Measurements from ENCODE around the gene TSHZ2. TPM values are rescaled to one million over a fixed set of nuclear protein-coding genes. Genes with fewer than 3 reads are reported as not detected.

The TSHZ2 gene
- total RNA-seq, 2 experiments from 2014 or later: 34.1 to 37.8 TPM

DNA sequence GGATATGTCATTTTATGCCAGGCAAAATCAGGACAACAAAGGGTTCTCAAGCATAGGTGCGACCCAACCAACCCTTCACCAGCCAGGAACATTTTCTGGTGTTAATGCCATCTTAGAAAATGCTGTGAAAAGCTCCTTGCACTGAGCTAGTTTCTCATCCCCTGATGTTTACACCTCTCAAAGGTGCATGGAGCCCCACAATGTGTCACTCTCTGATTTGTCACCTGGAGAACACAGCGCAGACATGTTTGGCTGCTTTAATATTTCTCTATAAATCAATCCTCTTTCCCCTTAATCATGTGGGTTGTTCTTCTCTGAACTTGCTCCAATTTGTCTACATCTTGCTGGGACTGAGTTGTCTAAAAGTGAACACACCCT, 244.3 kb downstream of the TSHZ2 start:
- Mint-ChIP-seq H3K9me3 (peaks cover 16% of the 10 kb centered on the region), H3K27ac (peak overlapping the region; percentile 88), H3K27me3 (ENCODE audit: low read depth) (no peaks in the 10 kb centered on the region), H3K4me3 (peak overlapping the region; percentile 38), H3K4me1 (ENCODE audit: low read depth) (peaks cover 55% of the 10 kb centered on the region), H3K36me3 (ENCODE audit: low read depth) (peaks cover 17% of the 10 kb centered on the region)
- CTCF ChIA-PET: interaction anchor here (0.6 to 2.3 kb wide), 17 partner anchors 8 to 922 kb away, joined by 3 to 9 read pairs (median 3); no protein-coding TSS in a partner anchor
- intact Hi-C loops (cut with micrococcal nuclease): loop anchor here (2.0 to 10.0 kb wide), 8 partner anchors 58 to 972 kb away; no protein-coding TSS in a partner anchor
- DNase-seq: peak; percentile 52

- peak; percentile 88 for DNase-seq
- CTCF ChIA-PET: interaction anchor here (0.6 to 2.3 kb wide), 12 partner anchors 9 to 922 kb away, joined by 3 to 9 read pairs (median 4); no protein-coding TSS in a partner anchor
- peak overlapping the region; percentile 38 for H3K4me3 Mint-ChIP-seq
- peaks cover 55% of the 10 kb centered on the region for H3K4me1 Mint-ChIP-seq (ENCODE audit: low read depth)
- peaks cover 17% of the 10 kb centered on the region for H3K9me3 Mint-ChIP-seq
- intact Hi-C loops (cut with micrococcal nuclease): loop anchor here (1.0 to 10.0 kb wide), 12 partner anchors 58 to 972 kb away; no protein-coding TSS in a partner anchor
- H3K27me3 Mint-ChIP-seq (ENCODE audit: low read depth): no peaks in the 10 kb centered on the region
- peaks cover 18% of the 10 kb centered on the region for H3K36me3 Mint-ChIP-seq (ENCODE audit: low read depth)
- H3K27ac Mint-ChIP-seq: peak overlapping the region; percentile 88
Observed at GRCh38 chr20:53216856-53217576, 244.9 kb downstream of the TSHZ2 start.

DNA sequence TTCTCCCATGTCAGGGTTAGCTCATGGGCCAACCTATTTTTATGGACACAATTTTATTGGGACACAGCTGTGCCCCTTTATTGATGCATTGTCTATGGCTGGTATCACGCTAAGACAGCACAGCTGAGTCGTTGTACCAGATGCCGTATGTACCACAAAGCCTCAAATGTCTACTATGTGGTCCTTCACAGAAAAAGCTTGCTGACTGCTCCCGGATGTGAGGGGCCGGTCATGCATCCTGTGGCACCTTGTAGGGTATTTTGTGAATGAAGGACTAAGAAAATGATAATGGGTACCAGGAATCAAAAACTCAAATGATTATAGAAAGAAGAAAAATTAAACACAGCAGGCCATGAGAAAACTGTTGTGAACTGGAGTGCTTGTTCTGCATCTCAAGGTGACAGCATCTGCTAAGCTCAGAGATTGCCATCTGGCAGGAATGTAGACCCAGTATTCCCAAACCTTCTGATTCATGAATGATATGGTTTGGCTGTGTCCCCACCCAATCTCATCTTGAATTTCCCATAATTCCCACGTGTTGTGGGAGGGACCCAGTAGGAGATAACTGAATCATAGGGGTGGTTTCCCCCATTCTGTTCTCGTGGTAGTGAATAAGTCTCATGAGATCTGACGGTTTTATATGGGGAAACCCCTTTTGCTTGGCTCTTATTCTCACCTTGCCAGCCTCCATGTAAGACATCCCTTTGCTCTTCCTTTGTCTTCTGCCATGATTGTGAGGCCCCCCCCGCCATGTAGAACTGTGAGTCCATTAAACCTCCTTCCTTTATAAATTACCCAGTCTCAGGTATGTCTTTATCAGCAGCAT, 248.5 kb downstream of the TSHZ2 start:
- Mint-ChIP-seq H3K27me3 (ENCODE audit: low read depth) (no peaks in the 10 kb centered on the region), H3K27ac (peak overlapping the region; percentile 52), H3K36me3 (ENCODE audit: low read depth) (peaks cover 26% of the 10 kb centered on the region), H3K4me3 (no peak overlapping the region), H3K9me3 (peaks cover 17% of the 10 kb centered on the region), H3K4me1 (ENCODE audit: low read depth) (peaks cover 52% of the 10 kb centered on the region)
- peak; percentile 22 for DNase-seq
- intact Hi-C loops (cut with micrococcal nuclease): no loop called here
- CTCF ChIA-PET: interaction anchor here (1.1 to 2.5 kb wide), 3 partner anchors 12 to 327 kb away, joined by 3 to 17 read pairs (median 5); no protein-coding TSS in a partner anchor

- peaks cover 42% of the 10 kb centered on the region for H3K4me1 Mint-ChIP-seq (ENCODE audit: low read depth)
- intact Hi-C loops (cut with micrococcal nuclease): no loop called here
Observed at GRCh38 chr20:53221731-53222130, 249.6 kb downstream of the TSHZ2 start.

DNA sequence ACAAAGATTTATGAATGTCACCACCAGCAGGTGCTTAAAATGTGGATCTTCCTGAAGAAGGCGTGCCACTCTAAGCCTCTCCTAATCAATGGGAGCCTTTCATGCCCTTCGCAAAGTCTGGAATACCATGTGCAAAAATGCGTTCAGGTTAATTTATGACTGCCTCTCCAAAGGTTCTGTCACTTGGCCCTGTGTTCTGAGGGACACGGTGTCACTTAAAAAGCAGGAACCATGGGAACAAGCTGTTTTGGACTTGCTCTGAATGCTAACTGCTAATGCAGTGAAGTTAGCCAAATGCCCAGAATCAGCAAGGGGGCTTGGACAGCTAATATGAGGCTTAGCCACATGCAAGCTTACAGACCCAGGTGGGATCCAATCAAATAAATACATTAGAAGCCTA, 250.3 kb downstream of the TSHZ2 start:
- Mint-ChIP-seq H3K9me3 (peaks cover 17% of the 10 kb centered on the region), H3K36me3 (ENCODE audit: low read depth) (peaks cover 26% of the 10 kb centered on the region), H3K4me1 (ENCODE audit: low read depth) (peaks cover 36% of the 10 kb centered on the region), H3K4me3 (no peak overlapping the region), H3K27me3 (ENCODE audit: low read depth) (no peaks in the 10 kb centered on the region), H3K27ac (no peak overlapping the region)
- CTCF ChIA-PET: interaction anchor here (0.7 kb wide), 1 partner anchor 955 kb away, joined by 5 read pairs; no protein-coding TSS in a partner anchor
- intact Hi-C loops (cut with micrococcal nuclease): no loop called here
- DNase-seq: no peak

More at GRCh38 chr20:53221731-53222130, 249.6 kb downstream of the TSHZ2 start:
- Mint-ChIP-seq H3K36me3 (ENCODE audit: low read depth) (peaks cover 26% of the 10 kb centered on the region), H3K27ac (no peak overlapping the region), H3K27me3 (ENCODE audit: low read depth) (no peaks in the 10 kb centered on the region), H3K9me3 (peaks cover 17% of the 10 kb centered on the region), H3K4me3 (no peak overlapping the region)
- DNase-seq: no peak
- CTCF ChIA-PET: interaction anchor here (0.6 kb wide), 1 partner anchor 271 kb away, joined by 3 read pairs; no protein-coding TSS in a partner anchor

- Mint-ChIP-seq H3K4me3 (no peak overlapping the region), H3K9me3 (peaks cover 17% of the 10 kb centered on the region), H3K27ac (no peak overlapping the region), H3K4me1 (ENCODE audit: low read depth) (peaks cover 36% of the 10 kb centered on the region), H3K27me3 (ENCODE audit: low read depth) (no peaks in the 10 kb centered on the region), H3K36me3 (ENCODE audit: low read depth) (peaks cover 26% of the 10 kb centered on the region)
- no peak for DNase-seq
- intact Hi-C loops (cut with micrococcal nuclease): no loop called here
- CTCF ChIA-PET: interaction anchor here (0.7 kb wide), 1 partner anchor 956 kb away, joined by 5 read pairs; no protein-coding TSS in a partner anchor
Observed at GRCh38 chr20:53222932-53223331, 250.8 kb downstream of the TSHZ2 start.

DNA sequence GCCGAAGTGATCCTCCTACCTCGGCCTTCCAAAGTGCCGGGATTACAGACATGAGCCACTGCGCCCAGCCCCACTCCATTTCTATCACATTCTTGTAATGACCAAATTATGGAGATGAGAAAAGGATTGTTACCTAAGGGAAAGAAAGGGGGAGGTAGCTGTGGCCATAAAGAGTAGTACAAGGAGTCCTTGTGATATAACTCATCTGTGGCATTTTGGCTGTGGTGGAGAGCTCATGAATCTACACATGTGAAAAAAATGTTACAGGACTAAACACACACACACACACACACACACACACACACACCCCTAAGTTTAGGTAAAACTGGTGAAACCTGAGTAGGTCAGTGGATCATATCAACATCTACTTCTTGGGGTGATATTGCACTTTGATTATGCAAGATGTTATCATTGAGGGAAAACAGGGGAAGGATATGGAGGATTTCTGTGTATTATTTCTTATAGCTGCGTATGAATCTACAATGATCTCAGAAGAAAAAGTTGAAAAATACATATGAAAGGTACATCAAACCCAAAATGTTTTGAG, 251.5 kb downstream of the TSHZ2 start:
- H3K27ac Mint-ChIP-seq: no peak overlapping the region
- H3K9me3 Mint-ChIP-seq: peaks cover 17% of the 10 kb centered on the region
- DNase-seq: no peak
- CTCF ChIA-PET: no interaction called here
- no peaks in the 10 kb centered on the region for H3K27me3 Mint-ChIP-seq (ENCODE audit: low read depth)
- intact Hi-C loops (cut with micrococcal nuclease): no loop called here
- H3K36me3 Mint-ChIP-seq (ENCODE audit: low read depth): peaks cover 26% of the 10 kb centered on the region
- H3K4me1 Mint-ChIP-seq (ENCODE audit: low read depth): peaks cover 31% of the 10 kb centered on the region
- no peak overlapping the region for H3K4me3 Mint-ChIP-seq

DNA sequence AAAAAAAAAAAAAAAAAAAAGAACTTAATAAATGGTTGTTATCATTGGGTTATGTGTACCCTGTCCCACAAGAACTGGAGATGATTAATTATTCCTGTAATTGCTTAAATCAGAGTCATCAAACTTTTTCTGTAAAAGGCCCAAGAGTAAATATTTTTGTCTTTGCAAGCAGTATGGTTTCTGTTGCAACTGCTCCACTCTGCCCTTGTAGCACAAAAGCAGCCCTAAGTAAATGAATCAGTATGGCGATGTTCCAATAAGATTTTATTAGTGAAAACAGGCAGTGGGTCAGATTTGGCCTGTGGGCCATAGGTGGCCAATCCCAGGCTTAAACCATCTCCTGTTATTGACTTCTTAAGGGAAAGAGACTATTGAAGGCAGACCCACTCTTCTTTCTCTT, 252.7 kb downstream of the TSHZ2 start:
- H3K36me3 Mint-ChIP-seq (ENCODE audit: low read depth): peaks cover 21% of the 10 kb centered on the region
- peaks cover 30% of the 10 kb centered on the region for H3K4me1 Mint-ChIP-seq (ENCODE audit: low read depth)
- H3K4me3 Mint-ChIP-seq: no peak overlapping the region
- H3K27ac Mint-ChIP-seq: no peak overlapping the region
- H3K27me3 Mint-ChIP-seq (ENCODE audit: low read depth): no peaks in the 10 kb centered on the region
- intact Hi-C loops (cut with micrococcal nuclease): no loop called here
- peaks cover 15% of the 10 kb centered on the region for H3K9me3 Mint-ChIP-seq
- no peak for DNase-seq
- CTCF ChIA-PET: no interaction called here

DNA sequence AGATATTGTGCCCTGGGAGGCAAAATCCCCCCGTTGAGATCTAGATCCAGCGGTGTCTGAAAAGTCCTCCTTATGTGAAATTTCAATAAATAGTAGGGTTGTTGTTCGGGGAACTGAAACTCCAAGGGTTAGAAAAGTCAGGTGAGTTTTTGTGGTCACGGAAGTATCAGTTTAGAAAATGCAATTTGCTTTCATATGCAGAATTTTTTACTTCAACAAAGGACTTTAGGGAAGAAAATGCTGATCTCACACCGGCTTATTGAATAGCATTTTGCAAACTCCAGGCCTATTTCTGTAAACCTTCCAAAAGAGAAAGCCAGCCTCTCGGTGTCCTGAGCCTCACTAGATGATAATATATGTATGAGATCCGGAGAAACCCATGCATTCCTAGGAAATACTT, 254.7 kb downstream of the TSHZ2 start:
- H3K4me3 Mint-ChIP-seq: no peak overlapping the region
- H3K4me1 Mint-ChIP-seq (ENCODE audit: low read depth): peaks cover 15% of the 10 kb centered on the region
- intact Hi-C loops (cut with micrococcal nuclease): no loop called here
- H3K9me3 Mint-ChIP-seq: no peaks in the 10 kb centered on the region
- CTCF ChIA-PET: interaction anchor here (1.1 kb wide), 1 partner anchor 11 kb away, joined by 3 read pairs; no protein-coding TSS in a partner anchor
- no peak for DNase-seq
- no peak overlapping the region for H3K27ac Mint-ChIP-seq
- peaks cover 11% of the 10 kb centered on the region for H3K36me3 Mint-ChIP-seq (ENCODE audit: low read depth)
- H3K27me3 Mint-ChIP-seq (ENCODE audit: low read depth): no peaks in the 10 kb centered on the region

- Mint-ChIP-seq H3K27ac (no peak overlapping the region), H3K9me3 (no peaks in the 10 kb centered on the region), H3K36me3 (ENCODE audit: low read depth) (peaks cover 7% of the 10 kb centered on the region), H3K4me1 (ENCODE audit: low read depth) (peaks cover 15% of the 10 kb centered on the region), H3K4me3 (no peak overlapping the region), H3K27me3 (ENCODE audit: low read depth) (no peaks in the 10 kb centered on the region)
- intact Hi-C loops (cut with micrococcal nuclease): no loop called here
- no peak for DNase-seq
- CTCF ChIA-PET: no interaction called here
Observed at GRCh38 chr20:53227523-53227922, 255.4 kb downstream of the TSHZ2 start.

GRCh38 chr20:53231061-53231460, 258.9 kb downstream of the TSHZ2 start:
- H3K27ac Mint-ChIP-seq: no peak overlapping the region
- CTCF ChIA-PET: no interaction called here
- no peak for DNase-seq
- peaks cover 9% of the 10 kb centered on the region for H3K36me3 Mint-ChIP-seq (ENCODE audit: low read depth)
- H3K4me1 Mint-ChIP-seq (ENCODE audit: low read depth): peaks cover 3% of the 10 kb centered on the region
- intact Hi-C loops (cut with micrococcal nuclease): no loop called here
- H3K9me3 Mint-ChIP-seq: peaks cover 12% of the 10 kb centered on the region
- no peak overlapping the region for H3K4me3 Mint-ChIP-seq
- no peaks in the 10 kb centered on the region for H3K27me3 Mint-ChIP-seq (ENCODE audit: low read depth)

DNA sequence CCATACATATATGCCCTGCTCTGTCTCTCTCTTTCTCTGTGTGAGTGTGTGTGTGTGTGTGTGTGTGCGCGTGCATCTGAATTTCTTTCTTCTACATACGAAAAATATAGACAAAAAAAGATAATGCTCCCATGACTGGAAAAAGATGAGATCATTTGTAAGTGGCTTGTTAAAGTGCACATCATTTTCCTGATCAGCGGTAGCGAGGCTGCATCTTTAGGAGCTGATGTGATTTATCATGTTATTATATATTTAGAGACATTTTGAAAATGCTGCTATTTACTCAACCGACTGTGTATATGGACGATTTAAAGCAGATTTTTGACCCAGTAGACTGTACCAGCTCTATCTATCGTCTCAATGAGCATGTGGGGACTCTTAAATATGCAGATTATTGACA, 265.3 kb downstream of the TSHZ2 start:
- intact Hi-C loops (cut with micrococcal nuclease): no loop called here
- H3K9me3 Mint-ChIP-seq: peaks cover 19% of the 10 kb centered on the region
- no peaks in the 10 kb centered on the region for H3K27me3 Mint-ChIP-seq (ENCODE audit: low read depth)
- no peak for DNase-seq
- CTCF ChIA-PET: no interaction called here
- peaks cover 14% of the 10 kb centered on the region for H3K36me3 Mint-ChIP-seq (ENCODE audit: low read depth)
- no peaks in the 10 kb centered on the region for H3K4me1 Mint-ChIP-seq (ENCODE audit: low read depth)
- no peak overlapping the region for H3K4me3 Mint-ChIP-seq
- H3K27ac Mint-ChIP-seq: no peak overlapping the region

Measured in activated naive CD4-positive, alpha-beta T cell treated with anti-CD3 and anti-CD28 coated beads for 36 hours (primary cell).